HepG2 (cell line): ENCODE results near the gene HIVEP2. TPM values are rescaled to one million over a fixed set of nuclear protein-coding genes. Genes with fewer than 3 reads are reported as not detected.

ENCODE experiments used
- CAMTA2 ChIP-seq: sonication (generic); formaldehyde crosslinking; IDR thresholded peaks from 2 replicates; pipeline ENCODE4 v1.4.0; 2020; ENCODE audit warnings: mild to moderate bottlenecking, missing genetic modification reagents, borderline replicate concordance
- CBX5 ChIP-seq: sonication (generic); formaldehyde crosslinking; IDR thresholded peaks from 2 replicates; pipeline ENCODE4 v1.4.0; 2020; ENCODE audit warnings: missing genetic modification reagents, borderline replicate concordance
- FOXA3 ChIP-seq: IDR thresholded peaks from 2 replicates; pipeline ENCODE4 v1.6.1; 2016; ENCODE audit warnings: missing genetic modification reagents, missing compliant biosample characterization
- FOXM1 ChIP-seq: sonication (generic); formaldehyde crosslinking; IDR thresholded peaks from 2 replicates; pipeline ENCODE4 v1.5.0; 2020; ENCODE audit warnings: missing genetic modification reagents
- KMT2B ChIP-seq: IDR thresholded peaks from 2 replicates; pipeline ENCODE4 v1.6.1; 2016; ENCODE audit warnings: missing genetic modification reagents, missing compliant biosample characterization
- MAFF ChIP-seq: IDR thresholded peaks from 2 replicates; pipeline ENCODE4 v1.6.1; 2011; ENCODE audit warnings: low read depth, low read length, improper control_type of control experiment
- NAIF1 ChIP-seq: sonication (generic); formaldehyde crosslinking; IDR thresholded peaks from 2 replicates; pipeline ENCODE4 v1.5.0; 2020; ENCODE audit warnings: mild to moderate bottlenecking, missing genetic modification reagents, borderline replicate concordance
- PHF8 ChIP-seq: sonication (generic); formaldehyde crosslinking; IDR thresholded peaks from 2 replicates; pipeline ENCODE4 v1.5.0; 2020; ENCODE audit warnings: missing genetic modification reagents
- RFX5 ChIP-seq: IDR thresholded peaks from 2 replicates; pipeline ENCODE4 v1.6.1; 2011; ENCODE audit warnings: low read depth, low read length, improper control_type of control experiment
- SP4 ChIP-seq: sonication (generic); formaldehyde crosslinking; IDR thresholded peaks from 2 replicates; pipeline ENCODE4 v1.8.1; 2023; ENCODE audit warnings: mild to moderate bottlenecking, missing genetic modification reagents
- STAT5B ChIP-seq: sonication (generic); formaldehyde crosslinking; IDR thresholded peaks from 2 replicates; pipeline ENCODE4 v1.4.0; 2020; ENCODE audit warnings: missing genetic modification reagents
- TARDBP ChIP-seq: sonication (generic); formaldehyde crosslinking; IDR thresholded peaks from 2 replicates; pipeline ENCODE4 v1.8.0; 2022; ENCODE audit warnings: mild to moderate bottlenecking, missing genetic modification reagents
- U2AF1 ChIP-seq: fragments of 200-400 bp; formaldehyde crosslinking; optimal IDR thresholded peaks from 2 replicates; pipeline ENCODE3; 2017; ENCODE audit warnings: mild to moderate bottlenecking, low read depth, low read length
- ZBTB46 ChIP-seq: sonication (generic); formaldehyde crosslinking; IDR thresholded peaks from 2 replicates; pipeline ENCODE4 v1.4.0; 2020; ENCODE audit warnings: mild to moderate bottlenecking, missing genetic modification reagents, borderline replicate concordance
- ZFP90 ChIP-seq: sonication (generic); formaldehyde crosslinking; IDR thresholded peaks from 2 replicates; pipeline ENCODE4 v1.8.0; 2022; ENCODE audit warnings: missing genetic modification reagents, mild to moderate bottlenecking, inconsistent platforms, borderline replicate concordance
- ZNF230 ChIP-seq: sonication (generic); formaldehyde crosslinking; IDR thresholded peaks from 2 replicates; pipeline ENCODE4 v1.4.0; 2020; ENCODE audit warnings: mild to moderate bottlenecking, missing genetic modification reagents
- ZNF235 ChIP-seq: sonication (generic); formaldehyde crosslinking; IDR thresholded peaks from 2 replicates; pipeline ENCODE4 v1.8.1; 2023; ENCODE audit warnings: mild to moderate bottlenecking, missing genetic modification reagents, borderline replicate concordance
- ZNF350 ChIP-seq: sonication (generic); formaldehyde crosslinking; IDR thresholded peaks from 2 replicates; pipeline ENCODE4 v1.4.0; 2020; ENCODE audit warnings: mild to moderate bottlenecking, low read depth, missing genetic modification reagents, borderline replicate concordance
- ZNF605 ChIP-seq: sonication (generic); formaldehyde crosslinking; IDR thresholded peaks from 2 replicates; pipeline ENCODE4 v1.8.0; 2022; ENCODE audit warnings: mild to moderate bottlenecking, missing genetic modification reagents
- ZNF740 ChIP-seq: sonication (generic); formaldehyde crosslinking; IDR thresholded peaks from 2 replicates; pipeline ENCODE4 v1.4.0; 2020; ENCODE audit warnings: missing genetic modification reagents
- ZNF792 ChIP-seq: IDR thresholded peaks from 2 replicates; pipeline ENCODE4 v1.6.1; 2016
- ZSCAN20 ChIP-seq: sonication (generic); formaldehyde crosslinking; IDR thresholded peaks from 2 replicates; pipeline ENCODE4 v1.4.0; 2020; ENCODE audit warnings: missing genetic modification reagents, mild to moderate bottlenecking, borderline replicate concordance
- polyA plus RNA-seq, 8 experiments: library from polyadenylated mRNA; depleted of rRNA in 3 of 8; stranded (reverse) in 7 of 8; unstranded in 1 of 8; fragments of >200 nt; fragmentation: Illumina TruSeq in 4 of 8; extraction: Trizol in 4 of 8; gene quantifications; 2 replicates each; pipeline versions ENCODE4 v1.2.1 to v1.2.3, GENCODE V29; 2011 to 2016; ENCODE audit warnings: low read depth in 4 of 8, missing spikeins in 1 of 8, mixed read lengths in 1 of 8; ENCODE audit not compliant: insufficient read depth in 1 of 8
- total RNA-seq, 5 experiments: library from RNA; depleted of rRNA; stranded (reverse); fragments of >200 nt; fragmentation: Illumina TruSeq; extraction: Trizol; gene quantifications; 2 replicates each; pipeline ENCODE4 v1.2.3, GENCODE V29; 2016; ENCODE audit warnings: low read depth in 1 of 5
- TF ChIP-seq, protein P1 (sequence below): sonication (generic); formaldehyde crosslinking; IDR thresholded peaks from 2 replicates; pipeline ENCODE4 v1.5.0; 2020; ENCODE audit warnings: mild to moderate bottlenecking, missing genetic modification reagents
- TF ChIP-seq, protein P2 (sequence below): IDR thresholded peaks from 2 replicates; pipeline ENCODE4 v1.6.1; 2016
- TF ChIP-seq, protein P3 (sequence below): IDR thresholded peaks from 2 replicates; pipeline ENCODE4 v1.6.1; 2016; ENCODE audit warnings: low read depth, control low read depth

The HIVEP2 gene
- total and polyA plus RNA-seq, 2 of the 13 experiments (the other 11 are each of a cell fraction or from before 2014, with no cell fraction given): 3.4 to 12.9 TPM

GRCh38 chr6:142946924-142947713 is 2.1 kb upstream of the HIVEP2 start (continued):
- 0 out of 2 replicates have a peak, but pooled peaks have one; percentile 52 for TF ChIP-seq NAIF1 (CRISPR knock-in tag)
- TF ChIP-seq RFX5: no peak
- TF ChIP-seq ZBTB46 (CRISPR knock-in tag): no peak
- TF ChIP-seq KMT2B (CRISPR knock-in tag): no peak; the same call in 1 of the 2 replicates
- peak; percentile 94 for TF ChIP-seq ZNF605 (CRISPR knock-in tag)
- TF ChIP-seq ZNF792 (CRISPR knock-in tag): no peak
- TF ChIP-seq TARDBP: 0 out of 2 replicates have a peak, but pooled peaks have one; percentile 32
- no peak; the same call in 1 of the 2 replicates for TF ChIP-seq ZNF230 (CRISPR knock-in tag)
- peak; percentile 51; the same call in 1 of the 2 replicates for TF ChIP-seq PHF8 (CRISPR knock-in tag)
- no peak for TF ChIP-seq ZNF235 (CRISPR knock-in tag)
- TF ChIP-seq FOXA3 (CRISPR knock-in tag): peak; percentile 91
- no peak for TF ChIP-seq U2AF1
- TF ChIP-seq ZFP90 (CRISPR knock-in tag): no peak
- no peak for TF ChIP-seq MAFF
- TF ChIP-seq, protein P1, sequence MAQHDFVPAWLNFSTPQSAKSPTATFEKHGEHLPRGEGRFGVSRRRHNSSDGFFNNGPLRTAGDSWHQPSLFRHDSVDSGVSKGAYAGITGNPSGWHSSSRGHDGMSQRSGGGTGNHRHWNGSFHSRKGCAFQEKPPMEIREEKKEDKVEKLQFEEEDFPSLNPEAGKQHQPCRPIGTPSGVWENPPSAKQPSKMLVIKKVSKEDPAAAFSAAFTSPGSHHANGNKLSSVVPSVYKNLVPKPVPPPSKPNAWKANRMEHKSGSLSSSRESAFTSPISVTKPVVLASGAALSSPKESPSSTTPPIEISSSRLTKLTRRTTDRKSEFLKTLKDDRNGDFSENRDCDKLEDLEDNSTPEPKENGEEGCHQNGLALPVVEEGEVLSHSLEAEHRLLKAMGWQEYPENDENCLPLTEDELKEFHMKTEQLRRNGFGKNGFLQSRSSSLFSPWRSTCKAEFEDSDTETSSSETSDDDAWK: no peak
- no peak for TF ChIP-seq ZNF740 (CRISPR knock-in tag)
- no peak for TF ChIP-seq CAMTA2 (CRISPR knock-in tag)
- no peak for TF ChIP-seq STAT5B
- TF ChIP-seq SP4 (CRISPR knock-in tag): no peak
- TF ChIP-seq, protein P2, sequence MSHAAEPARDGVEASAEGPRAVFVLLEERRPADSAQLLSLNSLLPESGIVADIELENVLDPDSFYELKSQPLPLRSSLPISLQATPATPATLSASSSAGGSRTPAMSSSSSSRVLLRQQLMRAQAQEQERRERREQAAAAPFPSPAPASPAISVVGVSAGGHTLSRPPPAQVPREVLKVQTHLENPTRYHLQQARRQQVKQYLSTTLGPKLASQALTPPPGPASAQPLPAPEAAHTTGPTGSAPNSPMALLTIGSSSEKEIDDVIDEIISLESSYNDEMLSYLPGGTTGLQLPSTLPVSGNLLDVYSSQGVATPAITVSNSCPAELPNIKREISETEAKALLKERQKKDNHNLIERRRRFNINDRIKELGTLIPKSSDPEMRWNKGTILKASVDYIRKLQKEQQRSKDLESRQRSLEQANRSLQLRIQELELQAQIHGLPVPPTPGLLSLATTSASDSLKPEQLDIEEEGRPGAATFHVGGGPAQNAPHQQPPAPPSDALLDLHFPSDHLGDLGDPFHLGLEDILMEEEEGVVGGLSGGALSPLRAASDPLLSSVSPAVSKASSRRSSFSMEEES (CRISPR knock-in tag): peak; percentile 91; the same call in 1 of the 2 replicates
- TF ChIP-seq FOXM1 (CRISPR knock-in tag): no peak
- TF ChIP-seq ZSCAN20 (CRISPR knock-in tag): no peak; the same call in 1 of the 2 replicates
- TF ChIP-seq CBX5 (CRISPR knock-in tag): no peak
- no peak for TF ChIP-seq ZNF350 (CRISPR knock-in tag)
- TF ChIP-seq, protein P3, sequence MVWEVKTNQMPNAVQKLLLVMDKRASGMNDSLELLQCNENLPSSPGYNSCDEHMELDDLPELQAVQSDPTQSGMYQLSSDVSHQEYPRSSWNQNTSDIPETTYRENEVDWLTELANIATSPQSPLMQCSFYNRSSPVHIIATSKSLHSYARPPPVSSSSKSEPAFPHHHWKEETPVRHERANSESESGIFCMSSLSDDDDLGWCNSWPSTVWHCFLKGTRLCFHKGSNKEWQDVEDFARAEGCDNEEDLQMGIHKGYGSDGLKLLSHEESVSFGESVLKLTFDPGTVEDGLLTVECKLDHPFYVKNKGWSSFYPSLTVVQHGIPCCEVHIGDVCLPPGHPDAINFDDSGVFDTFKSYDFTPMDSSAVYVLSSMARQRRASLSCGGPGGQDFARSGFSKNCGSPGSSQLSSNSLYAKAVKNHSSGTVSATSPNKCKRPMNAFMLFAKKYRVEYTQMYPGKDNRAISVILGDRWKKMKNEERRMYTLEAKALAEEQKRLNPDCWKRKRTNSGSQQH (CRISPR knock-in tag): peak; percentile 75
